AG04449 (cell line): ENCODE data around the gene PTPN14.

Experiments
- CTCF ChIA-PET: fragments of 350-600 bp; formaldehyde crosslinking; extraction: SDS; loops from one replicate; lab custom pipeline; 2021; ENCODE audit warnings: antibody characterized with exemption; lab: Yijun Ruan, JAX
- POLR2A ChIA-PET: fragments of 400-600, 350-600 bp; formaldehyde crosslinking; extraction: SDS; loops from one replicate; lab custom pipeline; 2020; ENCODE audit warnings: antibody characterized with exemption, inconsistent platforms; lab: Yijun Ruan, JAX
- DNase-seq: peaks from one replicate; pipeline ENCODE4 v3.0.0-alpha.2; 2010; ENCODE audit warnings: low read depth, low spot score
- H3K4me3 ChIP-seq: 2 replicates; pipeline ENCODE4 v1.5.1; 2011; ENCODE audit warnings: low read depth, mild to moderate bottlenecking, control low read depth, low read length
- CTCF ChIP-seq: IDR thresholded peaks from one replicate; pipeline ENCODE4 v1.5.1; 2011; ENCODE audit warnings: mild to moderate bottlenecking, moderate library complexity, low read length, control low read depth, inconsistent platforms; ENCODE audit not compliant: insufficient read depth; ENCODE audit errors: missing control alignments

The PTPN14 gene

DNA sequence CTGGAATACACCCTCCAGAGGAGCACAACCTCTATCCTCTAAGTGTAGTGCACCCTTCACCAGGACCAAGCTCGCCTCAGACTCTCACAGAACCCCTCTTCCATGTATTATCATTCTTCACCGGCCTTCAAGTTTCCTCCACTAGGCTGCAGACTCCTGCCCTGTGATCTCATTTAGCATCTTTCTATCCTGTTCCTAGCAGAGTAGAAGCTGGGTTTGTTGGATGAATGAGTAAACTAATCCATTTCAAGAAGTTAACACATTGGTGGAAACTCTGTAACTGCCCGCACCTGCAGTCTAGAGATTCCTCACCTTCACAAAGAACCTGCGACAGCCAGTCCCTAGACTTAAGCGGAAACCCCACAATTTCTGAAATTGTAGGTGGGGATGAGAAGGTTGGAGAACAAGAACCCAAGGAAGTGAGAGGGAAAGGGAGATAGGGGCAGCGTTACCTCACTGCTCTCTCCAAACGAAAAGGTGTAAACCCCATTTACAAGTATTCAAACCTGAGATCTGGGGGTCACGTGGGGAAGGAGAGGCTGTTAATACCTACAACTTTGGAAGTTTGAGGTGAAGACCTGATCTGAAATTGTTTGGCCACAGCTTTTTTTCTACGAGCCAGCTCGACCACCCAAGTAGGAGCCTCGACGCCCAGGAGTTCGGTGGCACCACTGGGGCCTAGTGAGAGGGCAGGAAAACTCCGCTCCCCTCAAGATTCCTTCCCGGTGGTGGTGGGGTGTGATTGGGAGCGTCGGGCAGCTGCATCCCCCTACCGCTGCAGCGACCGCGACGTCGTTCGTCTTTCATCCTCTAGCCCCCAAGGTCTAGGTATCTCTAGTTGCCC, 1.2 kb downstream of the PTPN14 start:
- no peak for DNase-seq
- peak overlapping the region; percentile 86 for H3K4me3 ChIP-seq
- CTCF ChIA-PET = interaction anchor here (0.5 to 5.0 kb wide), 14 partner anchors 8 to 218 kb away, joined by 3 to 26 read pairs (median 6); no protein-coding TSS in a partner anchor

GRCh38 chr1:214549604-214550003, 1.8 kb downstream of the PTPN14 start:
- ChIA-PET CTCF (interaction anchor here (1.3 to 5.0 kb wide), 14 partner anchors 7 to 288 kb away, joined by 3 to 26 read pairs (median 6); no protein-coding TSS in a partner anchor), POLR2A (interaction anchor here (0.8 to 1.3 kb wide), 5 partner anchors 10 to 35 kb away, joined by 3 to 7 read pairs (median 3); no protein-coding TSS in a partner anchor)
- no peak for DNase-seq
- no peak for TF ChIP-seq CTCF
- peak overlapping the region; percentile 86 for H3K4me3 ChIP-seq

More for the DNA sequence above, 1.2 kb downstream of the PTPN14 start:
- peak; percentile 34 for TF ChIP-seq CTCF
- POLR2A ChIA-PET = interaction anchor here (0.8 to 1.5 kb wide), 7 partner anchors 10 to 154 kb away, joined by 3 to 7 read pairs (median 4); no protein-coding TSS in a partner anchor

DNA sequence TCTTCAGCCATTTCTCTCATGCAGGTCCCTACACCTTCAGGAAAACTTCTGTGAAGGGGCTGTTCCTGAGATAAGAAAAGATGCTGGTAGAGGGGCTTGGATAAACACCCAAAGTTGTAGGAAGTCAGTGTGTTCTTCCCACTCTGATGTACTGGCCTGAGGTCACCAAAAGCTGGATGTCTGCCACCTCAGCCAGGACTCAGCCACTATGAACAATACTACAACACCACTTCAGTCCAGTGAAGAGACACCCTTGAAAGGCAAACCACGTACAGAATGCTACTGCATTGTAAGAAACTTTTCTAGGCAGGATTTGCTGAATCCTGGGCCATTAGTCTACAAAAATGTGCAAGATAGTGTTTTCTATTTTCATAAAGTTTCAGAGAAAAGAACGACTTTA, 2.4 kb downstream of the PTPN14 start:
- peak overlapping the region; percentile 86 for H3K4me3 ChIP-seq
- CTCF ChIA-PET = interaction anchor here (1.3 to 5.0 kb wide), 11 partner anchors 10 to 287 kb away, joined by 3 to 26 read pairs (median 6); no protein-coding TSS in a partner anchor
- DNase-seq = no peak
- POLR2A ChIA-PET = interaction anchor here (0.8 to 1.2 kb wide), 2 partner anchors 11 to 35 kb away, joined by 3 read pairs; no protein-coding TSS in a partner anchor
- no peak for TF ChIP-seq CTCF

GRCh38 chr1:214548271-214548670, 3.1 kb downstream of the PTPN14 start:
- peak overlapping the region; percentile 86 for H3K4me3 ChIP-seq
- TF ChIP-seq CTCF = no peak
- no peak for DNase-seq
- POLR2A ChIA-PET = interaction anchor here (1.2 kb wide), 1 partner anchor 36 kb away, joined by 3 read pairs; no protein-coding TSS in a partner anchor
- CTCF ChIA-PET = interaction anchor here (0.7 to 5.0 kb wide), 7 partner anchors 9 to 287 kb away, joined by 3 to 26 read pairs (median 5); no protein-coding TSS in a partner anchor

GRCh38 chr1:214547747-214548146, 3.7 kb downstream of the PTPN14 start:
- CTCF ChIA-PET = interaction anchor here (0.7 to 5.0 kb wide), 6 partner anchors 8 to 216 kb away, joined by 3 to 26 read pairs (median 6); no protein-coding TSS in a partner anchor
- DNase-seq = no peak
- POLR2A ChIA-PET = no interaction called here
- TF ChIP-seq CTCF = no peak
- peak overlapping the region; percentile 86 for H3K4me3 ChIP-seq
